Measurements from ENCODE around the gene LCN12. TPM values are rescaled to one million over a fixed set of nuclear protein-coding genes. Genes with fewer than 3 reads are reported as not detected.
"Not testable (repeated sequence)": the region's sequence is repeated elsewhere in the genome, so short reads cannot be mapped to it uniquely, and the experiment has no call there.

The LCN12 gene
- total RNA-seq, 1 donor from 2014 or later = 3.6 TPM

DNA sequence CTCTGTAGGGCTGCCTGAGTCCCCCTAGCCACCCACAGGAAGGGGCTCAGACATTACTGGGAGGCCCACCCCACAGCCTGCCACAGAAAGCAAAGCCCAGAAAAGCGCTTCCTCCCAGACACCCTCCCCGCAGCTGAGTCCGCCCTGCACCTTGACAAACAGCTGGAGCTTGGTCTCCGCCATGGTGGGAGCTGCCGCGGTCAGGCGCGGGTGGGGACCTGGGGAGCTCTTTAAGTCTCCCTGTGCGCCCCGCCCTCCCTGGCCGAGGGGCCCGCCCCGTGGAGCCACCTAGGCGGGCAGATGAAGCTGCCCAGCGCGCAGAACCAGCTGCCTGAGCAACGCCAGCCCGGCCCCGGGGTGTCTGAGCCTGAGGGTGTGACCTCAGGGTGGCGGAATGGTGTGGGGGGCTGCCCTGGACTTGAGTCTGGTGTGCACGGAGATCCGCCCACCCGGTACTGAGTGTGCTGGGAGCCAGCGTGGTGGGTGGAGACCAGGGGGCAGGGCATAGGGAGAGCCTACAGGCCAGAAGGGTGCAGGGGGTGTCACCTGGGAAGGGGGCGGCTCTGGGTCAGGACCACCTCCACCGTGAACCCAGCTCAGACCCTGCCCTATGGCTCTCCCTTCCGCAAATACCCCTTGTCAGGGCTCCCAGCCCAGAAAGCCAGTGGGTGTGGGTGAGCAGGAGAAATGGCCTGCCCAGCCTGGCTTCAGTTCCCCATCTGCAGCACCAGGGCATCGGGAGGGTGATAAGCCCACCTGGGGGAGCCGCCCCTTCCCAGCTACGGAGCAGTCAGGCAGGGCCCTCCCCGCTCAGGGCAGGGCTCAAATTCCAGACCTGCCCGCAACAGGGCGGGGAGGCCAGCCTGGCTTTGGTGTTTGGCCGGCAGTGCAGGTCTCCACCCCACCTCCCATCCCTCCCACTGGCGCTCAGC, 44.6 kb downstream of the LCN12 start, which contains the start of gene CLIC3:
TSS of gene CLIC3 (minus strand) at position 208 of the 932 bp plus-strand sequence. CDS start at position 183, 25 bp downstream.
- no peak for DNase-seq
- ATAC-seq = no peak
- intact Hi-C loops (cut with micrococcal nuclease) = no loop called here

DNA sequence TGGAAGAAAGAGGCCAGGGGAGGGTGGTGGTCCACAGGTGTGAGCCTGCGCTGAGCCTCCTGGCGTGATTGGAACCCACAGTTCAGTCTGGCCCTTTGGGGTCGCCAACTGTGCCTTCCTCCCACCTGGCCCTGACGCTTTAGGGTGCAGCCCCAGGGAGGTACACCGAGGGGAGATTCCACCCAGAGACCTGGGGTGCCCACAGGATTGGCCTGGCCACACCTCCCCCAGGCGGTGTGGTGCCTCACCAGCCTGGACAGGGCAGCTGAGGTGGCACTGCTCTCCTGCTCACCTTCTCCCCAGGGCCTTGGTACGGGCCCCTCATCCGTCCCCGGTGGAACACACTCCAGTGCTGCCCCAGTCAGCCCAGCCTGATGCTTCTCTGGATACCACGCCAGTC, 45.3 kb downstream of the LCN12 start:
- no peak for DNase-seq
- no peak for ATAC-seq
- intact Hi-C loops (cut with micrococcal nuclease) = no loop called here

DNA sequence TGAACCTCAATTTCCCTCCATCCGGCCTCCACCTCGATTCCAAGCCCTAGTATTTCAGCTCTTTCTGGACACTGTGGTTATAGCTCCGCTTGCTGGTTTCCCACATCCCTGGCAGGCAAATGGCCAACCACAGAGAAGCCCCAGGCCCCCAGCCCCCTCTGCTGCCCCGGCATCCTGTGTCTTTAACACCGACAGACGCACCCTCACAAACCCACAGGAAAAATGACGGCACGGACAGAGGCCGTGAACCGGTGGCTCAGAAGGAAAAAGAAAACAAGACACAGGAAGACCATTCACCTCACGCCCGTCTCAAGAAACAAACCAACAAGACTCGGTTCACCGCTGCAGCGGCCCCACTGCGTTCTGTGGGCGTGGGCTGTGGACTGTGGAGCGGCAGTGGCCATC, 45.8 kb downstream of the LCN12 start:
- intact Hi-C loops (cut with micrococcal nuclease) = no loop called here
- ATAC-seq (no peak), DNase-seq (no peak)

DNA sequence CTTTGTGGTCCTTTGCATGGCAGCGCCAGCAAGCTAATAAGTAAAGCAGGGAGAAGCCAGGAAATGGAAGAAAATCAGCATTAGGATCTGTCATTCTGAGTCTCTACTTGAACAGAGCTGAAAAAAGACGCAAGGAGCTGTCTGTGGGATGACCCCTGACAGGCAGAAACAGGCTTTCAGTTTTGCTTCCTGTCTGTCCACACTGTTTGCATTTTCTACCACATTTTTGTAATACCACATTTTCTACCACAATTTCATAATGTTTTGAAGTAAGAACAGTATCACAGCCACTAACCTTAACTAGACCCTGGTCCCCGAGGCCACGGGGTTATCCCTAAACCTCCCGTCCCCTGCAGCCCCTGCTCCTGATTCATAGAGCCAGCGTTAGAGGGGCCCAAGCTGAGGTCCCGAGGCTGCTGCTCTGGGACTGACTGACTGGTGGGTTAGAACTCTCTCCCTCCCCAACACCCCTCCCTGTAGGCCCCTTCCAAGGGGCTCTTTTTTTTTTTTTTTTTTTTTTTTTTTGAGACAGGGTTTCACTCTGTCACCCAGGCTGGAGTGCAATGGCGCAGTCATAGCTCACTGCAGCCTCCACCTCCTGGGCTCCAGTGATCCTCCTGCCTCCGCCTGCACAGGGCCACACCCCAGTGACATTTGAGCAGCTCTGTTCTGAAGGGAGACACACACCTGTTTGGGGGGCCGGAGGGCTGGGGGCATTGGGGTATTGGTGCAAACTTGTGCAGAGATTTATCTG, 48.3 kb downstream of the LCN12 start:
- no peak for ATAC-seq
- DNase-seq = no peak
- intact Hi-C loops (cut with micrococcal nuclease) = no loop called here

- ATAC-seq = no peak
- intact Hi-C loops (cut with micrococcal nuclease) = no loop called here
Observed at GRCh38 chr9:137001857-137002645, 50.0 kb downstream of the LCN12 start.

DNA sequence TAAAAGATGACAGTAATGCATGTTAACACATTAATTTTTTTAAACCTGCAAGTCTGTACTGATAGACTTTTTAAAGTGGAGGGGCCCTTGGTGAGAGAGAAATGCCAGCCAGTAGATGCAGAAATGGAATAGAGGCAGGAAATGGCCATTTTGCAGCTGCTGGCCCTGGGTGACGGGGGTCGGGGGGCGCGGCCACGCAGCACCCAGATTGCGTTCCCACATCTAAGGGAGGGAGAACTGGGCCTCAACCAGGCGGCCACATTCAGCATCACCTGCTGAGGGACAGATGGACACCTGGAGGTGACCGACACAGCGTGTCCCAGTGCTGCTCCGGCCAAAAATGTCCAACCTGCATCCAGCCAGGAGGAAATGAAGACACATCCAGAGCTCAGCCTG, 50.6 kb downstream of the LCN12 start:
- DNase-seq (no peak), ATAC-seq (no peak)
- intact Hi-C loops (cut with micrococcal nuclease) = no loop called here

More at GRCh38 chr9:137001857-137002645, 50.0 kb downstream of the LCN12 start:
- DNase-seq = no peak

GRCh38 chr9:137004285-137004684, 52.2 kb downstream of the LCN12 start:
- ATAC-seq; intact Hi-C loops (cut with micrococcal nuclease): not testable (repeated sequence)

More at GRCh38 chr9:137004285-137004684, 52.2 kb downstream of the LCN12 start:
- not testable (repeated sequence) for DNase-seq

Other genes with a start within 250 kb of the LCN12 start
- gene DIPK1B, start 239.7 kb upstream of the LCN12 start, total RNA-seq = 22.3 TPM
- 10.6 TPM for gene LCN10, start 209.3 kb upstream of the LCN12 start, total RNA-seq
- 17.4 TPM for gene LCN6, start 203.7 kb upstream of the LCN12 start, total RNA-seq
- gene LCN8, start 194.0 kb upstream of the LCN12 start, total RNA-seq = not detected
- 0.59 TPM for gene LCN15, start 187.8 kb upstream of the LCN12 start, total RNA-seq
- gene TMEM141, start 160.9 kb upstream of the LCN12 start, total RNA-seq = 74.2 TPM
- 2.2 TPM for gene CCDC183, start 155.9 kb upstream of the LCN12 start, total RNA-seq
- gene RABL6, start 144.3 kb upstream of the LCN12 start, total RNA-seq = 73.0 TPM
- gene AJM1, start 109.8 kb upstream of the LCN12 start, total RNA-seq = 9.1 TPM
- 357 TPM for gene PHPT1, start 102.9 kb upstream of the LCN12 start, total RNA-seq
- gene MAMDC4, start 99.9 kb upstream of the LCN12 start, total RNA-seq = 12.9 TPM
- 354 TPM for gene EDF1, start 86.0 kb upstream of the LCN12 start, total RNA-seq
- 11.4 TPM for gene TRAF2, start 65.8 kb upstream of the LCN12 start, total RNA-seq
- gene FBXW5, start 7.5 kb upstream of the LCN12 start, total RNA-seq = 162 TPM
- 2.2 TPM for gene C8G, start 7.0 kb upstream of the LCN12 start, total RNA-seq
- 5,424 TPM for gene PTGDS, start 25.2 kb downstream of the LCN12 start, total RNA-seq
- 18.3 TPM for gene LCNL1, start 30.7 kb downstream of the LCN12 start, total RNA-seq
- 23.9 TPM for gene PAXX, start 40.1 kb downstream of the LCN12 start, total RNA-seq
- 1.7 TPM for gene CLIC3, start 44.3 kb downstream of the LCN12 start, total RNA-seq
- 33.8 TPM for gene ABCA2, start 76.0 kb downstream of the LCN12 start, total RNA-seq
- gene FUT7, start 79.8 kb downstream of the LCN12 start, total RNA-seq = 0.17 TPM
- 59.0 TPM for gene NPDC1, start 93.9 kb downstream of the LCN12 start, total RNA-seq
- gene ENTPD2, start 101.8 kb downstream of the LCN12 start, total RNA-seq = 2.1 TPM
- gene SAPCD2, start 118.3 kb downstream of the LCN12 start, total RNA-seq = 0.12 TPM
- 12.6 TPM for gene UAP1L1, start 125.2 kb downstream of the LCN12 start, total RNA-seq
- gene MAN1B1, start 134.7 kb downstream of the LCN12 start, total RNA-seq = 21.4 TPM
- gene DPP7, start 162.5 kb downstream of the LCN12 start, total RNA-seq = 155 TPM
- not detected for gene GRIN1, start 186.9 kb downstream of the LCN12 start, total RNA-seq
- gene LRRC26, start 217.8 kb downstream of the LCN12 start, total RNA-seq = not detected
- not detected for gene TMEM210, start 219.8 kb downstream of the LCN12 start, total RNA-seq
- 38.2 TPM for gene ANAPC2, start 236.3 kb downstream of the LCN12 start, total RNA-seq
- gene SSNA1, start 236.4 kb downstream of the LCN12 start, total RNA-seq = 77.7 TPM
- gene TPRN, start 248.5 kb downstream of the LCN12 start, total RNA-seq = 21.7 TPM

All from left ventricle myocardium superior (tissue), 1 donor.